ENCODE measurements around the gene FSTL4. TPM values are rescaled to one million over a fixed set of nuclear protein-coding genes. Genes with fewer than 3 reads are reported as not detected.

FSTL4 gene
- polyA plus RNA-seq, 1 donor from 2014 or later = 0.57 TPM

DNA sequence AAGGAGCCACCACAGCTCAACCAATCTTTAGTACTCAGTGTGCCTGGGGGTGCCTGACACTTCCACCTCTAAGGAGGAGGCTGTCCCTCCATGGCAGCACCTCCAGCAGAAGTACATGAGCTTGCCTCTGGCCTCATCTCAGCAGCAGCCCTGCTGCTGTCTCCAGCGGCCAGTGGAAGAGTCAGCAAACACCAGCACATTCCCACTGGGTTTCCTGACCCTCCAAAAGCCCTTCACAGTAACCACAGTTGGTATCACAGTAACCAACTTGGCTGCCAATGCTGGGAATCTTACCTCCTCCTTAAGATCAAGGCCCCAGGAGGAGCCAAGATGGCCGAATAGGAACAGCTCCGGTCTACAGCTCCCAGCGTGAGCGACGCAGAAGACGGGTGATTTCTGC lies 29.4 kb downstream of the FSTL4 start:
- Histone ChIP-seq H3K4me2 (ENCODE audit: low read length) (no peak overlapping the region), H3K27me3 (ENCODE audit: insufficient read depth, low read depth, low read length) (no peaks in the 10 kb centered on the region), H3K79me2 (replicated peaks; ENCODE audit: insufficient read depth, low read length) (no peaks in the 10 kb centered on the region), H4K20me1 (ENCODE audit: insufficient read depth) (no peaks in the 10 kb centered on the region), H3K4me3 (ENCODE audit: low read length) (no peak overlapping the region), H3F3A (ENCODE audit: insufficient read depth, low read length, poor library complexity, severe bottlenecking) (no peaks in the 10 kb centered on the region), H3K9ac (ENCODE audit: low read length) (no peak overlapping the region), H3K36me3 (ENCODE audit: insufficient read depth, low read length) (no peaks in the 10 kb centered on the region), H3K9me2 (ENCODE audit: insufficient read depth, low read length) (no peaks in the 10 kb centered on the region), H3K9me3 (ENCODE audit: low read length) (no peaks in the 10 kb centered on the region), H2AFZ (ENCODE audit: low read depth, low read length) (no peak overlapping the region), H3K27ac (ENCODE audit: low read length) (no peak overlapping the region)
- no peak for TF ChIP-seq EZH2 (IDR thresholded peaks at IDR 0.05; ENCODE audit: borderline replicate concordance, insufficient read depth, low read length, poor library complexity, severe bottlenecking)
- no peak for TF ChIP-seq RAD21 (conservative IDR thresholded peaks at IDR 0.05)
- TF ChIP-seq EP300 (conservative IDR thresholded peaks at IDR 0.05; ENCODE audit: poor library complexity, severe bottlenecking) = no peak

DNA sequence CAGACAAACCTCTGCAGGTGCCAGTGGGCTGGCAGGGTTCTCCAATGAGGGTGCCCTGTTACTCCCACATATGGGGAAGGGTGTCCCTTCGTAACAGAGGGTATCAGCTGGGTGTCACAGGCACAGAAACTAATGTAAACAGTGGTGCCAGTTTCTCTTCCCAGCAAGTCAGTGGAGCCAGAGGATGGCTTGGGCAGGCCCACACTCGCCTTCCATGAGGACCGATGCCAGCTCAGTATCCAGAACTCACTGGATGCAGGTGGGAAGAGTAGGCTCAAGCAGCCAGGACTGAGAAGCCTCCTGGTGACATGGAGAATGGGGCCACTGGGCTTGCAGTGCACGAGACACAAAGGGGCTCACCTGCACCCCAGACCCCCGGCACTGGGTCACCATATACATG lies 30.4 kb downstream of the FSTL4 start:
- H4K20me1 ChIP-seq (ENCODE audit: insufficient read depth) = no peaks in the 10 kb centered on the region
- no peaks in the 10 kb centered on the region for H3K9me3 ChIP-seq (ENCODE audit: low read length)
- H3K9me2 ChIP-seq (ENCODE audit: insufficient read depth, low read length) = no peaks in the 10 kb centered on the region
- no peak overlapping the region for H3K27ac ChIP-seq (ENCODE audit: low read length)
- no peaks in the 10 kb centered on the region for H3F3A ChIP-seq (ENCODE audit: insufficient read depth, low read length, poor library complexity, severe bottlenecking)
- H3K79me2 ChIP-seq (replicated peaks; ENCODE audit: insufficient read depth, low read length) = no peaks in the 10 kb centered on the region
- H3K4me3 ChIP-seq (ENCODE audit: low read length) = no peak overlapping the region
- H2AFZ ChIP-seq (ENCODE audit: low read depth, low read length) = no peak overlapping the region
- H3K9ac ChIP-seq (ENCODE audit: low read length) = no peak overlapping the region
- TF ChIP-seq EZH2 (IDR thresholded peaks at IDR 0.05; ENCODE audit: borderline replicate concordance, insufficient read depth, low read length, poor library complexity, severe bottlenecking) (no peak), TAF1 (IDR thresholded peaks at IDR 0.05; ENCODE audit: low read depth) (no peak), RAD21 (conservative IDR thresholded peaks at IDR 0.05) (no peak), MXI1 (conservative IDR thresholded peaks at IDR 0.05; ENCODE audit: poor library complexity, severe bottlenecking) (no peak), SMC3 (conservative IDR thresholded peaks at IDR 0.05; ENCODE audit: poor library complexity) (no peak), POLR2AphosphoS5 (IDR thresholded peaks at IDR 0.05) (no peak), EP300 (conservative IDR thresholded peaks at IDR 0.05; ENCODE audit: poor library complexity, severe bottlenecking) (no peak)
- TF ChIP-seq, protein P1, sequence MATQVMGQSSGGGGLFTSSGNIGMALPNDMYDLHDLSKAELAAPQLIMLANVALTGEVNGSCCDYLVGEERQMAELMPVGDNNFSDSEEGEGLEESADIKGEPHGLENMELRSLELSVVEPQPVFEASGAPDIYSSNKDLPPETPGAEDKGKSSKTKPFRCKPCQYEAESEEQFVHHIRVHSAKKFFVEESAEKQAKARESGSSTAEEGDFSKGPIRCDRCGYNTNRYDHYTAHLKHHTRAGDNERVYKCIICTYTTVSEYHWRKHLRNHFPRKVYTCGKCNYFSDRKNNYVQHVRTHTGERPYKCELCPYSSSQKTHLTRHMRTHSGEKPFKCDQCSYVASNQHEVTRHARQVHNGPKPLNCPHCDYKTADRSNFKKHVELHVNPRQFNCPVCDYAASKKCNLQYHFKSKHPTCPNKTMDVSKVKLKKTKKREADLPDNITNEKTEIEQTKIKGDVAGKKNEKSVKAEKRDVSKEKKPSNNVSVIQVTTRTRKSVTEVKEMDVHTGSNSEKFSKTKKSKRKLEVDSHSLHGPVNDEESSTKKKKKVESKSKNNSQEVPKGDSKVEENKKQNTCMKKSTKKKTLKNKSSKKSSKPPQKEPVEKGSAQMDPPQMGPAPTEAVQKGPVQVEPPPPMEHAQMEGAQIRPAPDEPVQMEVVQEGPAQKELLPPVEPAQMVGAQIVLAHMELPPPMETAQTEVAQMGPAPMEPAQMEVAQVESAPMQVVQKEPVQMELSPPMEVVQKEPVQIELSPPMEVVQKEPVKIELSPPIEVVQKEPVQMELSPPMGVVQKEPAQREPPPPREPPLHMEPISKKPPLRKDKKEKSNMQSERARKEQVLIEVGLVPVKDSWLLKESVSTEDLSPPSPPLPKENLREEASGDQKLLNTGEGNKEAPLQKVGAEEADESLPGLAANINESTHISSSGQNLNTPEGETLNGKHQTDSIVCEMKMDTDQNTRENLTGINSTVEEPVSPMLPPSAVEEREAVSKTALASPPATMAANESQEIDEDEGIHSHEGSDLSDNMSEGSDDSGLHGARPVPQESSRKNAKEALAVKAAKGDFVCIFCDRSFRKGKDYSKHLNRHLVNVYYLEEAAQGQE (IDR thresholded peaks at IDR 0.05; ENCODE audit: borderline replicate concordance) = no peak
- TF ChIP-seq, protein P2, sequence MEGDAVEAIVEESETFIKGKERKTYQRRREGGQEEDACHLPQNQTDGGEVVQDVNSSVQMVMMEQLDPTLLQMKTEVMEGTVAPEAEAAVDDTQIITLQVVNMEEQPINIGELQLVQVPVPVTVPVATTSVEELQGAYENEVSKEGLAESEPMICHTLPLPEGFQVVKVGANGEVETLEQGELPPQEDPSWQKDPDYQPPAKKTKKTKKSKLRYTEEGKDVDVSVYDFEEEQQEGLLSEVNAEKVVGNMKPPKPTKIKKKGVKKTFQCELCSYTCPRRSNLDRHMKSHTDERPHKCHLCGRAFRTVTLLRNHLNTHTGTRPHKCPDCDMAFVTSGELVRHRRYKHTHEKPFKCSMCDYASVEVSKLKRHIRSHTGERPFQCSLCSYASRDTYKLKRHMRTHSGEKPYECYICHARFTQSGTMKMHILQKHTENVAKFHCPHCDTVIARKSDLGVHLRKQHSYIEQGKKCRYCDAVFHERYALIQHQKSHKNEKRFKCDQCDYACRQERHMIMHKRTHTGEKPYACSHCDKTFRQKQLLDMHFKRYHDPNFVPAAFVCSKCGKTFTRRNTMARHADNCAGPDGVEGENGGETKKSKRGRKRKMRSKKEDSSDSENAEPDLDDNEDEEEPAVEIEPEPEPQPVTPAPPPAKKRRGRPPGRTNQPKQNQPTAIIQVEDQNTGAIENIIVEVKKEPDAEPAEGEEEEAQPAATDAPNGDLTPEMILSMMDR (IDR thresholded peaks at IDR 0.05; ENCODE audit: poor library complexity, severe bottlenecking) = no peak
- no peaks in the 10 kb centered on the region for H3K27me3 ChIP-seq (ENCODE audit: insufficient read depth, low read depth, low read length)
- H3K4me2 ChIP-seq (ENCODE audit: low read length) = no peak overlapping the region
- no peaks in the 10 kb centered on the region for H3K36me3 ChIP-seq (ENCODE audit: insufficient read depth, low read length)

DNA sequence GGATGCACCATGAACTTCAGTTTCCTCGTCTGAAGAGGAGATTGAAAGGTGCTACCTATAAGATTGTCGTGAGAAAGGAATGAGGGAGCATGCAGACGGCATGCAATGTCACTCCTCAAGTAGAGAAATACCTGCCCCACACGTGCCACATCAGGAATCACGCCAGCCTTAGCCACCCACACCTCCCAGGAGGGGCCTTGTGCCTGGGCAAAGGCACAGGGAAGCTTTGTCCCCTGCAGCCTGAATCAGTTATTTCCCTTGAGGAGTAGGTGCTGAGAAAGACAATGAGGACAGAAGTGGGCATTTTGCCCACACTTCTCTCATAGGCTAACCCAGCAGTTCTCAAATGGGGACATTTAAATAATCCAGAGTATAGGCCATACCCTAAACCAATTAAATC lies 31.0 kb downstream of the FSTL4 start:
- no peaks in the 10 kb centered on the region for H3K79me2 ChIP-seq (replicated peaks; ENCODE audit: insufficient read depth, low read length)
- no peaks in the 10 kb centered on the region for H3K36me3 ChIP-seq (ENCODE audit: insufficient read depth, low read length)
- no peaks in the 10 kb centered on the region for H4K20me1 ChIP-seq (ENCODE audit: insufficient read depth)
- no peak overlapping the region for H3K9ac ChIP-seq (ENCODE audit: low read length)
- H3K27ac ChIP-seq (ENCODE audit: low read length) = no peak overlapping the region
- TF ChIP-seq EZH2 (IDR thresholded peaks at IDR 0.05; ENCODE audit: borderline replicate concordance, insufficient read depth, low read length, poor library complexity, severe bottlenecking) = no peak
- H3K27me3 ChIP-seq (ENCODE audit: insufficient read depth, low read depth, low read length) = no peaks in the 10 kb centered on the region
- no peak overlapping the region for H2AFZ ChIP-seq (ENCODE audit: low read depth, low read length)
- no peaks in the 10 kb centered on the region for H3K9me3 ChIP-seq (ENCODE audit: low read length)
- no peak overlapping the region for H3K4me2 ChIP-seq (ENCODE audit: low read length)
- no peaks in the 10 kb centered on the region for H3K9me2 ChIP-seq (ENCODE audit: insufficient read depth, low read length)
- no peaks in the 10 kb centered on the region for H3F3A ChIP-seq (ENCODE audit: insufficient read depth, low read length, poor library complexity, severe bottlenecking)
- H3K4me3 ChIP-seq (ENCODE audit: low read length) = no peak overlapping the region

All from neural cell (in vitro differentiated cells).